ENCODE data around the gene SUPT3H.

GRCh38 chr6:45350186-45350710 is 27.5 kb downstream of the SUPT3H start:
- TF ChIP-seq, protein P1, sequence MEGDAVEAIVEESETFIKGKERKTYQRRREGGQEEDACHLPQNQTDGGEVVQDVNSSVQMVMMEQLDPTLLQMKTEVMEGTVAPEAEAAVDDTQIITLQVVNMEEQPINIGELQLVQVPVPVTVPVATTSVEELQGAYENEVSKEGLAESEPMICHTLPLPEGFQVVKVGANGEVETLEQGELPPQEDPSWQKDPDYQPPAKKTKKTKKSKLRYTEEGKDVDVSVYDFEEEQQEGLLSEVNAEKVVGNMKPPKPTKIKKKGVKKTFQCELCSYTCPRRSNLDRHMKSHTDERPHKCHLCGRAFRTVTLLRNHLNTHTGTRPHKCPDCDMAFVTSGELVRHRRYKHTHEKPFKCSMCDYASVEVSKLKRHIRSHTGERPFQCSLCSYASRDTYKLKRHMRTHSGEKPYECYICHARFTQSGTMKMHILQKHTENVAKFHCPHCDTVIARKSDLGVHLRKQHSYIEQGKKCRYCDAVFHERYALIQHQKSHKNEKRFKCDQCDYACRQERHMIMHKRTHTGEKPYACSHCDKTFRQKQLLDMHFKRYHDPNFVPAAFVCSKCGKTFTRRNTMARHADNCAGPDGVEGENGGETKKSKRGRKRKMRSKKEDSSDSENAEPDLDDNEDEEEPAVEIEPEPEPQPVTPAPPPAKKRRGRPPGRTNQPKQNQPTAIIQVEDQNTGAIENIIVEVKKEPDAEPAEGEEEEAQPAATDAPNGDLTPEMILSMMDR (IDR thresholded peaks at IDR 0.05), result no peak
- TF ChIP-seq POLR2A (IDR thresholded peaks at IDR 0.05) (no peak), POLR2AphosphoS5 (IDR thresholded peaks at IDR 0.05) (no peak)

Data from breast epithelium (tissue), 3 donors.